ENCODE measurements around the gene MORC2. TPM values are rescaled to one million over a fixed set of nuclear protein-coding genes. Genes with fewer than 3 reads are reported as not detected.

MORC2 gene
- total and polyA plus RNA-seq, 2 of the 13 experiments (the other 11 are each of a cell fraction or from before 2014, with no cell fraction given), result 11.9 to 18.3 TPM

GRCh38 chr22:30941363-30941740 lies 27.2 kb downstream of the MORC2 start:
- 99% methylated on average over 11 of the region's 11 CpGs for WGBS (ENCODE audit: low lambda C conversion rate)
- no peak overlapping the region for H3K27ac ChIP-seq (ENCODE audit: extremely low read length, insufficient read depth, low read length)
- ATAC-seq, result no peak
- in situ Hi-C loops (cut with HindIII; ENCODE audit: extremely low pct_ligation_motif_present, low pct_unique_long_range_greater_than_20kb) (no loop called here), intact Hi-C loops (cut with micrococcal nuclease; ENCODE audit: unreplicated experiment) (no loop called here)
- FAIRE-seq, result no peak
- TF ChIP-seq ZNF556 (CRISPR knock-in tag; IDR thresholded peaks at IDR 0.05; ENCODE audit: borderline replicate concordance), result no peak
- TF ChIP-seq ZNF550 (CRISPR knock-in tag; IDR thresholded peaks at IDR 0.05; ENCODE audit: borderline replicate concordance), result no peak
- no peak for TF ChIP-seq SCMH1 (CRISPR knock-in tag; IDR thresholded peaks at IDR 0.05; ENCODE audit: borderline replicate concordance)
- no peak for TF ChIP-seq MLXIP (CRISPR knock-in tag; IDR thresholded peaks at IDR 0.05; ENCODE audit: borderline replicate concordance)
- no peak for TF ChIP-seq EZH2 (conservative IDR thresholded peaks at IDR 0.05; ENCODE audit: low read depth, low read length)
- TF ChIP-seq MBNL3 (CRISPR knock-in tag; conservative IDR thresholded peaks at IDR 0.05), result no peak
- no peak for TF ChIP-seq ATF1 (CRISPR knock-in tag; IDR thresholded peaks at IDR 0.05)
- no peak for TF ChIP-seq CCAR2 (optimal IDR thresholded peaks at IDR 0.05; ENCODE audit: low read depth, low read length)
- TF ChIP-seq MEIS1 (CRISPR knock-in tag; IDR thresholded peaks at IDR 0.05; ENCODE audit: borderline replicate concordance), result no peak
- no peak for TF ChIP-seq ZNF598 (CRISPR knock-in tag; IDR thresholded peaks at IDR 0.05; ENCODE audit: borderline replicate concordance)
- TF ChIP-seq, protein P1, sequence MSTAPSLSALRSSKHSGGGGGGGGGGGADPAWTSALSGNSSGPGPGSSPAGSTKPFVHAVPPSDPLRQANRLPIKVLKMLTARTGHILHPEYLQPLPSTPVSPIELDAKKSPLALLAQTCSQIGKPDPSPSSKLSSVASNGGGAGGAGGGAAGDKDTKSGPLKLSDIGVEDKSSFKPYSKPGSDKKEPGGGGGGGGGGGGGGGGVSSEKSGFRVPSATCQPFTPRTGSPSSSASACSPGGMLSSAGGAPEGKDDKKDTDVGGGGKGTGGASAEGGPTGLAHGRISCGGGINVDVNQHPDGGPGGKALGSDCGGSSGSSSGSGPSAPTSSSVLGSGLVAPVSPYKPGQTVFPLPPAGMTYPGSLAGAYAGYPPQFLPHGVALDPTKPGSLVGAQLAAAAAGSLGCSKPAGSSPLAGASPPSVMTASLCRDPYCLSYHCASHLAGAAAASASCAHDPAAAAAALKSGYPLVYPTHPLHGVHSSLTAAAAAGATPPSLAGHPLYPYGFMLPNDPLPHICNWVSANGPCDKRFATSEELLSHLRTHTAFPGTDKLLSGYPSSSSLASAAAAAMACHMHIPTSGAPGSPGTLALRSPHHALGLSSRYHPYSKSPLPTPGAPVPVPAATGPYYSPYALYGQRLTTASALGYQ (CRISPR knock-in tag; IDR thresholded peaks at IDR 0.05), result no peak
- H3K36me3 ChIP-seq (replicated peaks in 1 of 2; ENCODE audit: control insufficient read depth in 1 of 2, insufficient read depth in 2 of 2, low read length in 2 of 2), result peaks cover 45 to 94% of the 10 kb centered on the region in 2 experiments
- H3K27me3 ChIP-seq (ENCODE audit: control insufficient read depth in 1 of 2, insufficient read depth in 2 of 2, low read length in 2 of 2), result no peaks in the 10 kb centered on the region
- H3K79me2 ChIP-seq (ENCODE audit: insufficient read depth, low read length), result no peaks in the 10 kb centered on the region
- BruUV-seq (replicated peaks), result no TSS peak
- no peak overlapping the region for H3K4me3 ChIP-seq (replicated peaks in 1 of 3; ENCODE audit: insufficient read depth in 1 of 3, low read depth in 2 of 3, low read length in 3 of 3)
- no peak for DNase-seq (ENCODE audit: low spot score)
- H2AFZ ChIP-seq (ENCODE audit: low read length), result no peak overlapping the region
- no peaks in the 10 kb centered on the region for H4K20me1 ChIP-seq (ENCODE audit: insufficient read depth, low read length)
- no peak overlapping the region for H3K9ac ChIP-seq (ENCODE audit: insufficient read depth, low read depth, low read length)
- ChIA-PET CTCF (ENCODE audit: low intra/inter-chr PET ratio, low total read pairs) (no interaction called here), POLR2A (no interaction called here)
- H3K4me2 ChIP-seq (ENCODE audit: low read depth, low read length), result no peak overlapping the region
- no peaks in the 10 kb centered on the region for H3K9me3 ChIP-seq (ENCODE audit: low read length)
- H3K4me1 ChIP-seq (ENCODE audit: insufficient read depth, low read length), result no peaks in the 10 kb centered on the region

Data from HepG2 (cell line).